GM08714 (cell line): ENCODE results near the gene NT5C2.

Experiments
- H3K4me3 ChIP-seq: fragments of 200-500 bp; sonication (Bioruptor generic); 2 replicates; pipeline ENCODE4 v1.5.1; 2014; ENCODE audit warnings: mild to moderate bottlenecking, low read length, inconsistent platforms
- ZNF274 ChIP-seq: IDR thresholded peaks from 2 replicates; pipeline ENCODE4 v1.6.1; 2012; ENCODE audit warnings: mild to moderate bottlenecking, low read depth, low read length

NT5C2 gene

GRCh38 chr10:103109821-103110220, 83.3 kb downstream of the NT5C2 start:
- no peak overlapping the region for H3K4me3 ChIP-seq
- TF ChIP-seq ZNF274: no peak

DNA sequence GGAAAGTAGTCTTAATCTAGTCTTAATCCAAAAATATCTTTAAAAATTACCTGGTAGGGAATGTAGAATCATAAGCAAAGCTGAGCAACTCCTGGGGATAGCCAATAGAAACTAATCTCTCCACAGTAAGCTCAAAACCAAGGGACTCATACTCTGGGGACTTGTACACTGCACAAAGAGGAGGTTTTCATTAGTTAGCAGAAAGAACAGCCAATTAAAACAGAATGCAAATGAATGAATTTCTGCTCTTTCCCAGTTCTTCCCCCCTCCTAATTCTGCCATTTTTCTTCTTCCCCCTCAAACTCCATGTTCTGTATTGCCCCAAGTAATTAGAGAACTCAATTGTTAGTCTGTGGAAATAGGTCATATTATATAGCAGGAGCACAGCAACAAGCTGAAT, 86.5 kb downstream of the NT5C2 start:
- no peak for TF ChIP-seq ZNF274
- H3K4me3 ChIP-seq: no peak overlapping the region

- no peak for TF ChIP-seq ZNF274
- H3K4me3 ChIP-seq: no peak overlapping the region
These were observed 87.6 kb downstream of the NT5C2 start for GRCh38 chr10:103105462-103105861.

DNA sequence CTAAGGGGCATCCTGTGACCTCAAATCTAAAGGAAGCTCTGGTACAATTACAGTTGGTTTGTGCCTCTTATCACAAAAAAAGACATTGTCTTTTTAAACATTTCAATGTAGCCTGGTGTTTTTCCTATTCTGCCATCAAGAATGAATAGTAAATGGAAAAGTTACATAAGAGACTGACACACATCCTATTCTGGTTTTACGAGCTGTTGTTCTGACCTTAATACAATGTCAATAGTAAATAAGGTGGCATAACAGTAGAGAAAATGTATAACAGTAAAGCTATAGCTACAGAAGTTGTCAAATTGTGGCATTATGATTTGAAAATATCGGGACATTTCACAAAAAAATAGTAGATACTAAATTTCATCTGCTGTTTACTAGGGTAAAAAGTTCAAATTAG, 88.4 kb downstream of the NT5C2 start:
- TF ChIP-seq ZNF274: no peak

DNA sequence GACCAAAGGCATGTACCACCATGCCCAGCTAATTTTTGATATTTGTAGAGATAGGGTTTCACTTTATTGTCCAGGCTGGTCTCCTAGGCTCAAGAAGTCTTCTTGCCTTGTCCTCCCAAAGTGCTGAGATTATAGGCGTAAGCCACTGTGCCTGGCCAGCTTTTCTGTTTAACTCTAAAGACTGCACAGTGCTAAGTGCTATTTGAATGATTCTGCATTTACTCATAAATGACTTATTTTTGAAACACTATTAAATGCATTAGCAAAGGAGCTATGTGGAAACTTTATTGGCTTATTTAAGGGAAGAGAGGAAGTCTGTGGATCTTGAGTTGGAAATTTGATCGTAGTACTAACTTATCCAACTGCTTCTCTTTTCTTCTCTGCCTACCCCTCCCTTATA, 89.1 kb downstream of the NT5C2 start:
- TF ChIP-seq ZNF274: no peak
- no peak overlapping the region for H3K4me3 ChIP-seq

More for the DNA sequence above, 88.4 kb downstream of the NT5C2 start:
- no peak overlapping the region for H3K4me3 ChIP-seq

GRCh38 chr10:103102195-103102594, 90.9 kb downstream of the NT5C2 start:
- no peak for TF ChIP-seq ZNF274
- no peak overlapping the region for H3K4me3 ChIP-seq

DNA sequence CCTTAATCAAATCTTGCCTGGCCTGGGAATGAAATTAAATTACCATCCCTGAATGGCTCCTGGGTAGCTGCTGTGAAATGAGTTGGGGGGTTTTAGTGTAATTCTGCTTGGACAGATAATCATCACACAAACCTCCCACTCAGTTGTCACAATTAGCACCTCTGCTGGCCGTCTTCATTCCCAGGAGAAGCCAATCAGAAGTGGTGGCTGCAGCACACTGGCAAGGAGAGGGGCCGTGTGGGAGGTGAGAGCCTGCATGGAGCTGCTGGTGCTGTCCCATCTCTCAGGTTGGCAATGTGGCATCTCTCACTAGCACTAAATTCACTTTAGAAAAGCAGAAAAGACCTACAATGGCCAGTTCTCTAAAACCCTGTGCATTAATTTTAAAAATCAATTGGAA, 92.5 kb downstream of the NT5C2 start:
- H3K4me3 ChIP-seq: no peak overlapping the region
- no peak for TF ChIP-seq ZNF274

DNA sequence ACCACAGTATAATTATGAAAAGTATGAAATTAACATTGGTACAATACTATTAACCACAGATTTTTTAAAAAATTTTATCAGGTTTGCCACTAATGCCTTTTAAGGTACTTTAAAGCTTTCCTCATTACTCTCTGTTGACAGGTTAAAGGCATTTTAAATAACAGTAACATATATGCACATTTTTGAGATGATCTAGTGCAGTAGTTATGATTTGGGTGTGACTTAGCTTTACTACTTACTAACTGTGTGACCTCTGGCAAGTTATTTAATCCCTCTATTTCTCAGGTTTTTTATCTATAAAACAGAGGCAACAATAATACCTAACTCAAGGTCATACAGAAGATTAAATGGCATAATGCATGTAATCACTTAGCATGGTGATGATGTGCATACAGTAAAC, 94.8 kb downstream of the NT5C2 start:
- no peak for TF ChIP-seq ZNF274
- no peak overlapping the region for H3K4me3 ChIP-seq

GRCh38 chr10:103096130-103096529, 96.9 kb downstream of the NT5C2 start:
- TF ChIP-seq ZNF274: no peak
- no peak overlapping the region for H3K4me3 ChIP-seq

- TF ChIP-seq ZNF274: no peak
- H3K4me3 ChIP-seq: no peak overlapping the region
These were observed 98.1 kb downstream of the NT5C2 start for GRCh38 chr10:103095005-103095404.

- no peak for TF ChIP-seq ZNF274
- H3K4me3 ChIP-seq: no peak overlapping the region
These were observed 102.2 kb downstream of the NT5C2 start for GRCh38 chr10:103090911-103091310.

- H3K4me3 ChIP-seq: no peak overlapping the region
- no peak for TF ChIP-seq ZNF274
These were observed 103.6 kb downstream of the NT5C2 start for GRCh38 chr10:103089493-103089892.

- no peak overlapping the region for H3K4me3 ChIP-seq
- no peak for TF ChIP-seq ZNF274
These were observed 106.3 kb downstream of the NT5C2 start for GRCh38 chr10:103086799-103087198.

GRCh38 chr10:103086261-103086660, 106.8 kb downstream of the NT5C2 start:
- no peak for TF ChIP-seq ZNF274

DNA sequence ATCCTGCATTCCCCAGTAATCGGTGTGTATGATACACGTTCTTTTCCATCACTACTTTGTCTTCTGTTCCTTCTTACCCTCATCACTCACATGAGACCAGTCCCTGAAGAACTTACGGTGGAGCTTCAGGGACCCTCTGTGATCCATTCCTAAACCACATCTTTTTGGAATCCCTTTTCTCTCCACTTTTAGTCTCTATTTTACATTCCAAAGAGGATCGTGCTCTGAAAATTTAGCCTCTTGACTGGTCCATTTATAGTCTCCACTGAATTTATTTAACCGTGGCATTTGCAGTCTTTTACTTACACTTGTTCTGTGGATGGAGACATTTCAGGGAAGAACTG, 109.1 kb downstream of the NT5C2 start:
- no peak for TF ChIP-seq ZNF274
- H3K4me3 ChIP-seq: no peak overlapping the region

More at GRCh38 chr10:103086261-103086660, 106.8 kb downstream of the NT5C2 start:
- no peak overlapping the region for H3K4me3 ChIP-seq

GRCh38 chr10:103083266-103083976, 109.7 kb downstream of the NT5C2 start:
- no peak for TF ChIP-seq ZNF274
- H3K4me3 ChIP-seq: no peak overlapping the region

GRCh38 chr10:103082683-103083082, 110.4 kb downstream of the NT5C2 start:
- H3K4me3 ChIP-seq: no peak overlapping the region
- no peak for TF ChIP-seq ZNF274
